ENCODE results near the gene PEA15. TPM values are rescaled to one million over a fixed set of nuclear protein-coding genes. Genes with fewer than 3 reads are reported as not detected.

Gene PEA15
- total and polyA plus RNA-seq, 4 donors = 8.1 to 44.5 (median 11.1) TPM

GRCh38 chr1:160167580-160167979 lies 37.6 kb upstream of the PEA15 start:
- no peaks in the 10 kb centered on the region for H3K9me3 ChIP-seq (ENCODE audit: control insufficient read depth in 4 of 4, low read length in 3 of 4)
- H3K4me1 ChIP-seq (ENCODE audit: control insufficient read depth in 4 of 4, insufficient read depth in 4 of 4, low read length in 3 of 4) = no peaks in the 10 kb centered on the region
- TF ChIP-seq, protein P1, sequence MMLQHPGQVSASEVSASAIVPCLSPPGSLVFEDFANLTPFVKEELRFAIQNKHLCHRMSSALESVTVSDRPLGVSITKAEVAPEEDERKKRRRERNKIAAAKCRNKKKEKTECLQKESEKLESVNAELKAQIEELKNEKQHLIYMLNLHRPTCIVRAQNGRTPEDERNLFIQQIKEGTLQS (IDR thresholded peaks at IDR 0.05) = no peak
- TF ChIP-seq HNF4A (conservative IDR thresholded peaks at IDR 0.05) (no peak), FOXA1 (IDR thresholded peaks at IDR 0.05) (no peak), REST (IDR thresholded peaks at IDR 0.05) (no peak), EGR1 (IDR thresholded peaks at IDR 0.05; ENCODE audit: low read depth in 2 of 2) (no peak), FOXA2 (IDR thresholded peaks at IDR 0.05) (no peak), HNF4G (IDR thresholded peaks at IDR 0.05) (no peak), JUND (IDR thresholded peaks at IDR 0.05) (no peak), RAD21 (IDR thresholded peaks at IDR 0.05) (no peak), ZBTB33 (IDR thresholded peaks at IDR 0.05) (no peak), SP1 (IDR thresholded peaks at IDR 0.05) (no peak), GABPA (IDR thresholded peaks at IDR 0.05 in 1 of 2, conservative IDR thresholded peaks at IDR 0.05 in 1 of 2) (no peak), MAX (IDR thresholded peaks at IDR 0.05) (no peak), YY1 (IDR thresholded peaks at IDR 0.05) (no peak), NR2F2 (IDR thresholded peaks at IDR 0.05) (no peak), TAF1 (conservative IDR thresholded peaks at IDR 0.05) (no peak), RXRA (IDR thresholded peaks at IDR 0.05) (no peak)
- TF ChIP-seq, protein P2, sequence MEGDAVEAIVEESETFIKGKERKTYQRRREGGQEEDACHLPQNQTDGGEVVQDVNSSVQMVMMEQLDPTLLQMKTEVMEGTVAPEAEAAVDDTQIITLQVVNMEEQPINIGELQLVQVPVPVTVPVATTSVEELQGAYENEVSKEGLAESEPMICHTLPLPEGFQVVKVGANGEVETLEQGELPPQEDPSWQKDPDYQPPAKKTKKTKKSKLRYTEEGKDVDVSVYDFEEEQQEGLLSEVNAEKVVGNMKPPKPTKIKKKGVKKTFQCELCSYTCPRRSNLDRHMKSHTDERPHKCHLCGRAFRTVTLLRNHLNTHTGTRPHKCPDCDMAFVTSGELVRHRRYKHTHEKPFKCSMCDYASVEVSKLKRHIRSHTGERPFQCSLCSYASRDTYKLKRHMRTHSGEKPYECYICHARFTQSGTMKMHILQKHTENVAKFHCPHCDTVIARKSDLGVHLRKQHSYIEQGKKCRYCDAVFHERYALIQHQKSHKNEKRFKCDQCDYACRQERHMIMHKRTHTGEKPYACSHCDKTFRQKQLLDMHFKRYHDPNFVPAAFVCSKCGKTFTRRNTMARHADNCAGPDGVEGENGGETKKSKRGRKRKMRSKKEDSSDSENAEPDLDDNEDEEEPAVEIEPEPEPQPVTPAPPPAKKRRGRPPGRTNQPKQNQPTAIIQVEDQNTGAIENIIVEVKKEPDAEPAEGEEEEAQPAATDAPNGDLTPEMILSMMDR (IDR thresholded peaks at IDR 0.05; ENCODE audit: low read depth, low read length, missing input control) = no peak
- no peak overlapping the region for H3K9ac ChIP-seq (ENCODE audit: low read depth in 1 of 2, low read length in 2 of 2)
- no peak for DNase-seq (ENCODE audit: low spot score)
- H3K27ac ChIP-seq (ENCODE audit: low read depth in 1 of 2, low read length in 2 of 2) = no peak overlapping the region
- no peak overlapping the region for H3K4me3 ChIP-seq (ENCODE audit: low read depth in 1 of 3, low read length in 3 of 3)
- H3K36me3 ChIP-seq (ENCODE audit: control insufficient read depth in 4 of 4, insufficient read depth in 3 of 4, low read depth in 1 of 4, low read length in 3 of 4) = no peaks in the 10 kb centered on the region
- no peaks in the 10 kb centered on the region for H3K27me3 ChIP-seq (ENCODE audit: control insufficient read depth in 4 of 4, insufficient read depth in 4 of 4, low read length in 3 of 4)
- WGBS = 95% methylated on average over 6 of the region's 6 CpGs
